ENCODE measurements around the gene C1orf174.
A peak's percentile ranks its signal among the peaks of the same experiment; 100 is the strongest.

The C1orf174 gene

DNA sequence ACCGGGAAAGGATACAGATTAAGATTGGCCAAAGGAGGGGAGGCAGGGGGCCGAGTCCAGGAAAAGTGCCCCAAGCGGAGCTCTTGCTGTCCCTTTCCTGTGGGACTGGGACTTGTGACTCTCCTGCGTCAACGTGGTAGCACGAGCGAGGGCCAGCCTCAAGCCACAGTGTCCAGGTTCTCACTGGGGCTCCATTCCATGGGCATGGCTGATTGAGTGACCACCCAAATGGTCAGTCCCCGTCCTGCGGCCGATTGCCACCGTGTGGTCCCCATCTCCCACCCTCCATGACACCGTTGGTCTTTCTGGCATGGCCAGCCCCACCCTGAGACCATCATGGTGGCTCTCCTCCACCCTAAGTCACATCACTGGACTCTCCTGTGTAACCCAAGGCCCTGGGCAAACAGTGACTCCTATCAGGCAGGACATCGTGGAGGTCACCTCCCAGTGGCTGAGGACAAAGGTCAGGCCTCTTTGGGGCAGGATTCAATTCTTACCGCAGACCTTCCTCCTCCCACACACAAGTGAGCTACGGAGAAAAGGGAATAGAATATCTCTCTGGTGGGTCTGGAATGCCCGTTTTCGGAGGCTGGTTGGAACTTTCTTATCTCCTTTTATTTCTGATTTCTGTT, 8.9 kb upstream of the C1orf174 start:
- no peak for ATAC-seq

GRCh38 chr1:3907621-3908165, 7.6 kb upstream of the C1orf174 start:
- no peak for ATAC-seq

DNA sequence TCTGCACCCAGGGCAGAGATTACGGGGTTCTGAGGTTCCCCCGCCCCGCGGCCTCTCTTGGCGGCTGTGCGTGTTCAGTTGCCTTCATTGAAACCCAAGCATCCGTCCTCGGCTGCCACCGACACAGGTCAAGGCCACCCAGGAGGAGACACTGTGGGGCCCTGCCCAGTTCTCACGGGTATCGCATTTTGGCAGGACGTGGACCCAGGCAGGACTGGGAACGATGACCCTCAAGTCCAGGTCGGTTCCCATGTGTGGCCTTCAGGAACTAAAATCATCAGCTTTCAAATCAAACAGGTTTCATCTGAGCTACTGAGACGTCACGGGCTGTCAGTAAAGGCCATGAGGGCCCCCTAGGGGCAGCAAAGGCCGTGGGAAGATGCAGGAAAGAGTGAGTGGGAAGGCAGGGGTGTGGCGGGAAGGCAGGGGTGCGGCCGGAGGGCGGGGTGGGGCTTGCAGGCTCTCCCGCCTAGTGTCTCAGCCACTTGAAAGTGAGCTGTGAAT, 7.0 kb upstream of the C1orf174 start:
- ATAC-seq = no peak

DNA sequence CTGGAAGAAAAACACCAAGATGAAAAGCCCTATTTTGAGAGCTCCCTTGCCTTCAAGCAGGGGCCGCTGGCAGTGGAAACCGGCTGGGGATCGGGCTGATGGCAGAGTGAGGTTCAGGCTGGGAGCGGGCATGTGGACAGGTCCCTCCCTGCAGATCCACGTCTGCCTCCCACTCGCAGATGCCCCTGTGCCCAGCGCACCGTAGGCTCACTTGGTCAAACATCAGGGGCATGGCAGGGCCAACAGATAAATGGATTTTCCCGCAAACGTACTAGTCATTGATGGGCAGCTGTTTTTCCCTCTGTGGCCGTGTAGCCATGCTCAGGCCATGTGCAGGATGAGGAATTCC, 6.6 kb upstream of the C1orf174 start:
- no peak for ATAC-seq

GRCh38 chr1:3905953-3906671, 6.0 kb upstream of the C1orf174 start:
- no peak for ATAC-seq

- ATAC-seq = no peak
Measured at GRCh38 chr1:3905266-3905952, 5.3 kb upstream of the C1orf174 start.

GRCh38 chr1:3904843-3905185, 4.7 kb upstream of the C1orf174 start:
- ATAC-seq = no peak

DNA sequence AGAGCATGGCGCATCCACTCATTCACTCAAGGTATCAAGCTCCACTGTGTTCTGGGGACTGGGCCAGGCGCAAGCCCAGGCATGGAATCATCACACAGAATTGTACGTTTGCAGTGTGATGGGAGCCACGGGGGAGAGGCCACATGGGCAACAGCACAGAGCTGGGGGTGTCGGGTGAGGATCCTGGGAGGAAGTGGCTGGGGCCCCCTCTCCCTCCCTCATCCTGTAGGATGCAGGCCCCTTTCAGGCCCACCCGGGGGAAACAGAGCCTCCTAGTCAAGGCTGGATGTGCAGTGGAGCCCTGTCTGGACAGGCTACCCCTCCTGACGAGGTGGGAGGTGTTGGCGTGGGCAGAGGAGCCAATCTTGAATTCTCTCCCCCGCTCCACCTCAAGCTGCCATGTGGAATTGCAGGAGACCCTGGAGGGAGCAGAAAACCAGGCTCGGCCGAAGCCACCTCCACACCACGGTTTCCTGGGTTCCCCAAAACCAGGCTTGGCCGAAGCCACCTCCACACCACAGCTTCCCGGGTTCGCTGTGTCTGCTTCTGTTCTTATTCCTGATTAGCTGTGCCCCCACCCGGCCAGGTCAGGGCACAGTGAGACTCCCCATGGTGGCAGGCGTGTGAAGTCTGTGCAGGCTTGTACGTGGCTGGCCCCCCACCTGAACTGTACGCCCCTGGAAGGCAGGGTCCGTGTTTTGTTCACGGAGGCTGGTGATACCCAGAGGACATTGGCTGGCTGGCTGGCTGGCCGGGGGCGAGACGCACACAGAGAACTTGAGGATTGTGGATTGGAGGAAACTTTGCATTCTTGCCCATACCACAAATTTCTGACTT, 4.2 kb upstream of the C1orf174 start:
- ATAC-seq = no peak

- no peak for ATAC-seq
Measured at GRCh38 chr1:3903141-3904005, 3.3 kb upstream of the C1orf174 start.

DNA sequence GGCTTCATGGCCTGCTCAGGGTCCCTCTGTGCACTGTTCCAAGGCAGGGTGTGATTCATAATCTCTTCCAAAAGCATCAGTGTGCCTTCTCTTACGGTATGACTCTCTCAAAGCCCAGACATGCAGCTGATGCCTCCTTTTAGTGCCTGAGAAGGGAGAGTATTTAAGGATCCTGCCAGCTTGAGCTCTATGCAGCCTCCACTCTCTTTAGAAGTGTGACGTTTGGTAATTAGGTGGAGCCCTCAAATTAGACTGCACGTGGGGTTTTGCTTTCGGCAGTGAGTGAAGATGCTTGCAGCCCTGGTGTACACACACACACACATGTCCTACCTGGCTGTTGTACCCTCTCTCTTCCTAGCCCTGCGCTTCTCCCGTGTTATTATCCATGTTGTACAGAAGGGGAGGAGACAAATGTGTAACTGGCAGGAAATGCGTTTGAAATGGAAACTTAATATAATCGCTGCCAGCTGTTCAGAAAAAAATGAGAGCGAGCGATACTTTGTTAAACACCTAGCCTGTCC, 2.6 kb upstream of the C1orf174 start:
- ATAC-seq = no peak

GRCh38 chr1:3902111-3902511, 2.0 kb upstream of the C1orf174 start:
- ATAC-seq = no peak

DNA sequence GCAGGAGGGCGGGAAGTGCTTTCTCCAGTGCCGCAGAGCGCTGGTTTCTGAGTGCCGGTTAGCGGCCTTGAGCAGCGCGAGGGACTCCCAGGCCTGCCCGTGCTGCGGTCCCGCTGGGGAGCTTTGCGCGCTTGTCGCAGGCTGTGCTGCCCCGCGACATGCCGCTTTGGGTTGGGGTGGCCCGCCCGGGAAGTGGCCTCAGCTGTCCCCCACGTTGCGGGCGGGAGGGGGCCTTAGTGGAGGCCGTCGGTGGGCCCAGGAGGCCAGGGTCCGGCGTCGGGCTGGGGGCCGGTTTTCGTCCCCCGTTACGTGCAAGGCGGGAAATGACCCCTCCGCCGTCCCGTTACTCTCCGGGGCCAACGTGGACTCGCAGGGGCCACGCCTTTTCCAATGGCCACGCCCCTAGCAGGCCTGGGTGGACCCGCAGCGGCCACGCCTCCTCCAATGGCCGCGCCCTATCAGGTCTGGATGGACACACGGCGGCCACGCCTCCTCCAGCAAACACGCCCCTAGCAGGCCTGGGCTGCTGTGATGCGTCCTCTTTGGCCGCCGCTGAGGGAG, 977 bp upstream of the C1orf174 start:
- ATAC-seq = peak; percentile 24 to 36

- no peak for ATAC-seq
Measured at GRCh38 chr1:3899754-3900149, 320 bp downstream of the C1orf174 start.

DNA sequence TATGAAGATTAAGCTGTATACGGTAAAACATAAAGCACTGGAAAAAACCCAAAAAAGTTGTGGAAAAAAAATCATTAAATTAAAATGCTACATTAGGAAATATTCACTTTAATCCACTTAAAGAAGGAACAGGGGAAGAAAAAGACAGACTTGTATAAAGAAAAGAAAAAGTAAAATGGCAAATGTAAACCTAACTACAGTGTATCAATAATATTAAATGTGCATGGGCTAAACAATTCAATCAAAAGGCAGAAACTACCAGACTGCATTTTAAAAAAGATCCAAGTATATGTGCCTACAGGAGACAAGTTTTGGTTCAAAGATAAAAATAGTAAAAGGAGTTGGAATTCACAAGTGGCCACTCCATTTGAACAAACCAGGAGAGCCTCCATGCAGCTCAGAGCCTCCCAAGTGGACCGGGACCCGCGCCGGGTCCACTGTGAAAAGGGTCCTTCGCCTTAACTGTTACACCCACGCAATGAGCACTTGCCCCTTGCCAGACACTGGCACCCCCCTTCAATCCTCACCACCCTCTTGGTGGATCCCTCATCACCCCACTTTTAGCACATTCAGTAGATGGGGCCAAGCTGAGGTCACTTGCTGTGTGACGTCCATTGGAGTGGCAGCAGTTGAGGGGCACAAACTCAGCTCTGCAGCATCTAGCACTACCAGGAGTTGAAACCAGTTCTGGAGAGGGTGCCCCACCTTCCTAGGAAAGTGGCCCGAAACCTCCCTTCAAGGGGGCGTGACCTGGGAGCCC, 898 bp downstream of the C1orf174 start:
- no peak for ATAC-seq

- ATAC-seq = no peak
Measured at GRCh38 chr1:3898475-3898735, 1.7 kb downstream of the C1orf174 start.

DNA sequence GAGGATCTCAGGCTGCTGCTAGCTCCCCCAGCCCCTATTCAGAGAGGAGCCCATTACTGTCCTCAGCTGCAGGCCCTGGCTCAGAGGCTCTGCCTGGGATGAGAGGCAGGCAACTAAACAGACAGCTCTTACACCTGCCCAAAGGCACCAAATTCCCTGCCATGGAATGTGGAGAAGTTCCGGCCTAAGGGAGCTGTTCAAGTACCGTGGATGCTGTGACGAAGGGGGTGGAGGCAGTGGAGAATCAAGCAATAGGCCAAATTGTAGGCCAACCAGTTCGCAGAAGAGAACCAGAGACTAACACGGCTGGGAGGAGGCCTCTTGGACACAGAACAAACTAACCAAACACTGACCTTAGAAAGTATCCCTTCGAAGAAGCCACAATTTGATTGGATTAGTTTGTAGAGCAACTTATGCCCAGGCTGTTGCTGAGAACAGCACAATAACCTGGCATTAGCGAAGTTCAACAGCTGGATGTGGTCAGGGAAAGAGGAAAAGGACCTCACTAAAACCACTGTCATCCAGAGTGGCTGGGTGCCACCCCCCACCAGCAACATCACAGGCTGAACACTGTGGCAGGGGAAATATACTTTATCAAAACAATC, 3.6 kb downstream of the C1orf174 start:
- ATAC-seq = no peak

DNA sequence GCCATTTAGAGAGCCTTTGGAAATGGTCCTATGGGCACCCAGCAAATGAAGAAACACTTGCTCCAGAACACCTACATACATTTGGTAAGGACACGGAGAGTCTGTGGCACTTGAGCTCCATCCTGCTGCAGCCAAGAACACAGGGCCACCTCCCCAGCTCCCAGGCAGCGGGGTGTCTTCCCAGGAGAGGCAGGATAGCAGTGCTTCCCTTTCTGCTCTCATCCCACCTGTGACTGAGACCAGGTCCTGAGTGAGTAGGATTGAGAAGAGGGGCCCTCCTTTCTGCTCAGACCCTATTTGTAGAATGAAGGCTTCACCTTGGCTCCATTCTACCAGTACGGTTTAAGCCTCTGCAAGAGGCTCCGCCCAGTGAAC, 4.1 kb downstream of the C1orf174 start:
- no peak for ATAC-seq

DNA sequence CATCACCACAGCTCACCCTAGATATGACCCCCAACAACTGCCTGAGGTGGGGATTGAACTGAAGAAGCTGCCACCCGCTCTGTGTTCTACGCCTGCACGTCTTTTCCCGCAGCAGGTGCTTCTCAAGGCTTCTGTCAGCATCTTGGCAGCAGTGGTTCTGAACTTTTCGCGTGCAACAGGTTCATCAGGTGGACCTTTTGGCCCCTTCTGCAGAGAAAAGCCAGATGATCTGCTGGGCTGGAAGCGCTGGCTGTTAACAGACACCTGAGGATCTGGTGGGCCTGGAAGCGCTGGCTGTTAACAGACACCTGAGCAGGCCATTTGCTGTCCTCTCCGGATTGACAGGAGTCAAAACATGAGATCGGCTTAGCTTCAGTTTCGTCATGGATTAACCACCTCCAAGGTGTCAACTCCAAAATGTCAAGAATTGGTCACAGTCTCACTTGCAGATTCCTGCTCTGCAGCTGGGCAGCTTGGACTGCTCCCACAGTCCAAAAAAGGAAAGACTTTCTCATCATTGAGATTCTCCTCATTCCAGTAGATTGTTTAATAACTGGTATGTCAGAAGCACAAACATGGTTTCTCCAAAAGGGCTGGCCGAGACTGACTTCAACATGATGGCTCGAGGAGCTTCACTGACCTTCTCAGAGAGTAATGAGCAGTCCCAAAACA, 4.7 kb downstream of the C1orf174 start:
- ATAC-seq = no peak

GRCh38 chr1:3894626-3895278, 5.3 kb downstream of the C1orf174 start:
- no peak for ATAC-seq
